Natural killer cell (primary cell): ENCODE measurements around the gene CLSTN2. TPM values are rescaled to one million over a fixed set of nuclear protein-coding genes. Genes with fewer than 3 reads are reported as not detected.

Source experiments
- ATAC-seq, 3 donors: fragments of 150-1000 bp in 2 of 3; fragments of 200-7000 bp in 1 of 3; cut with Tn5 transposase; 1 replicate in 1 of 3; 2 replicates in 2 of 3; pipeline ENCODE4 v1.10.0; 2021; ENCODE audit warnings: mild to moderate bottlenecking in 2 of 3, moderate library complexity in 2 of 3
- DNase-seq, 2 donors: peaks; one replicate each; pipeline versions ENCODE4 v3.0.0 to v3.0.0-alpha.2; 2013 to 2021; ENCODE audit warnings: mixed read lengths in 1 of 2
- H3K27ac ChIP-seq: one replicate; pipeline ENCODE4 v1.5.1; 2013; ENCODE audit warnings: mild to moderate bottlenecking, low read length
- H3K27me3 ChIP-seq: one replicate; pipeline ENCODE4 v1.6.1; 2013; ENCODE audit warnings: low read length; ENCODE audit not compliant: control insufficient read depth, insufficient read depth
- H3K36me3 ChIP-seq: one replicate; pipeline ENCODE4 v1.6.1; 2013; ENCODE audit warnings: low read length; ENCODE audit not compliant: control insufficient read depth, insufficient read depth
- H3K4me1 ChIP-seq: one replicate; pipeline ENCODE4 v1.6.1; 2013; ENCODE audit warnings: low read length; ENCODE audit not compliant: control insufficient read depth, insufficient read depth
- H3K4me3 ChIP-seq: one replicate; pipeline ENCODE4 v1.5.1; 2013; ENCODE audit warnings: low read length
- H3K9me3 ChIP-seq: one replicate; pipeline ENCODE4 v1.6.1; 2013; ENCODE audit warnings: low read length; ENCODE audit not compliant: control insufficient read depth, insufficient read depth
- H3K27ac Mint-ChIP-seq, 2 donors: one replicate each; pipeline ENCODE4 v1.8.0; 2022; ENCODE audit warnings: mild to moderate bottlenecking in 2 of 2, mixed read lengths in 2 of 2, moderate library complexity in 1 of 2
- H3K27me3 Mint-ChIP-seq, 2 donors: one replicate each; pipeline ENCODE4 v1.8.0; 2022; ENCODE audit warnings: low read depth in 2 of 2, mixed read lengths in 2 of 2
- H3K36me3 Mint-ChIP-seq: one replicate; pipeline ENCODE4 v1.8.0; 2022; ENCODE audit warnings: mixed read lengths
- H3K4me1 Mint-ChIP-seq, 2 donors: one replicate each; pipeline ENCODE4 v1.8.0; 2022; ENCODE audit warnings: mixed read lengths in 2 of 2
- H3K4me3 Mint-ChIP-seq: one replicate; pipeline ENCODE4 v1.8.0; 2022; ENCODE audit warnings: mild to moderate bottlenecking, moderate library complexity, mixed read lengths
- H3K9me3 Mint-ChIP-seq, 2 donors: one replicate each; pipeline ENCODE4 v1.8.0; 2022; ENCODE audit warnings: mixed read lengths in 2 of 2
- WGBS: methylation state at CpG from one replicate; pipeline ENCODE4 v1.1.7; 2013; ENCODE audit warnings: missing lambda C conversion rate; ENCODE audit not compliant: insufficient coverage; 5-methylcytosine and 5-hydroxymethylcytosine counted together
- intact Hi-C: fragments of 100-400 bp; cut with micrococcal nuclease; formaldehyde crosslinking; loops from one replicate; pipeline ENCODE4 v1.14.2; 2022
- total RNA-seq, 4 donors: library from RNA; stranded (reverse); fragments of 120-200 nt in 1 of 4; gene quantifications; one replicate each; pipeline versions ENCODE4 v1.2.3 to v1.2.4, GENCODE V29; 2013 to 2022
- TF ChIP-seq, protein P1 (sequence below): fragments of 200-600 bp; IDR thresholded peaks from one replicate; pipeline ENCODE4 v1.8.0; 2022; ENCODE audit warnings: antibody characterized with exemption

The CLSTN2 gene
- total RNA-seq, 3 donors from 2014 or later (not counting 1 experiment from before 2014, with no cell fraction given): 0.05 TPM; not detected in 2

DNA sequence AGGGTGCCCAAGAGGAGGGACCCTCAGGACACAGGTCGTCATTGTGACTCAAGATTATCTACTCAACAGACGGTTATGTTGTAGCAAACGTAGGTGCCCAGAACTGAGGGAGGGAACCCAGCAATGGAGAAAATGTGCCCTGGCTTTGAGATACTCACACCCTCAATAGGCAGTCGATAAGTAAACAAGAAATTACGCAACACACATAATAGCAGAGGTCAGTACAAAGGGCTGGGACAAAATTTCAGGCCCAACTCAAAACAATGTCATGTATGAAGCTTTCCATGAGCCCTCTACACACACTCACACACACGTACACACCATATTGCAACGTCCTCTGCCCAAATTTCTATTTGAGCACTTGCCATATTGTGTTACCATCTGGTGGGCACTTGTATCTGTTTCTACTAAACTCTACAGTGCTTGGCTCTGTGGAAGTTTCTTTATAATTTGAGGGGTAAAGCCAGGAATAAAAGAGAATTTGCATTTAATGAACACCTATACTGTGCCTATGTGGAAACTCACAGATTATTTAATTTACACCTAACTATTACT is 628.3 kb downstream of the CLSTN2 start:
- WGBS: 76% methylated on average over 7 of the region's 7 CpGs
- Mint-ChIP-seq H3K27ac (no peak overlapping the region), H3K36me3 (no peaks in the 10 kb centered on the region), H3K27me3 (peaks cover 7 to 18% of the 10 kb centered on the region in 2 donors), H3K4me3 (no peak overlapping the region), H3K9me3 (no peaks in the 10 kb centered on the region), H3K4me1 (no peaks in the 10 kb centered on the region)
- Histone ChIP-seq H3K4me1 (no peaks in the 10 kb centered on the region), H3K27me3 (no peaks in the 10 kb centered on the region), H3K27ac (no peak overlapping the region), H3K4me3 (no peak overlapping the region), H3K9me3 (no peaks in the 10 kb centered on the region), H3K36me3 (no peaks in the 10 kb centered on the region)
- TF ChIP-seq, protein P1, sequence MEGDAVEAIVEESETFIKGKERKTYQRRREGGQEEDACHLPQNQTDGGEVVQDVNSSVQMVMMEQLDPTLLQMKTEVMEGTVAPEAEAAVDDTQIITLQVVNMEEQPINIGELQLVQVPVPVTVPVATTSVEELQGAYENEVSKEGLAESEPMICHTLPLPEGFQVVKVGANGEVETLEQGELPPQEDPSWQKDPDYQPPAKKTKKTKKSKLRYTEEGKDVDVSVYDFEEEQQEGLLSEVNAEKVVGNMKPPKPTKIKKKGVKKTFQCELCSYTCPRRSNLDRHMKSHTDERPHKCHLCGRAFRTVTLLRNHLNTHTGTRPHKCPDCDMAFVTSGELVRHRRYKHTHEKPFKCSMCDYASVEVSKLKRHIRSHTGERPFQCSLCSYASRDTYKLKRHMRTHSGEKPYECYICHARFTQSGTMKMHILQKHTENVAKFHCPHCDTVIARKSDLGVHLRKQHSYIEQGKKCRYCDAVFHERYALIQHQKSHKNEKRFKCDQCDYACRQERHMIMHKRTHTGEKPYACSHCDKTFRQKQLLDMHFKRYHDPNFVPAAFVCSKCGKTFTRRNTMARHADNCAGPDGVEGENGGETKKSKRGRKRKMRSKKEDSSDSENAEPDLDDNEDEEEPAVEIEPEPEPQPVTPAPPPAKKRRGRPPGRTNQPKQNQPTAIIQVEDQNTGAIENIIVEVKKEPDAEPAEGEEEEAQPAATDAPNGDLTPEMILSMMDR: no peak
- DNase-seq (no peak), ATAC-seq (no peak)
- intact Hi-C loops: no loop called here

DNA sequence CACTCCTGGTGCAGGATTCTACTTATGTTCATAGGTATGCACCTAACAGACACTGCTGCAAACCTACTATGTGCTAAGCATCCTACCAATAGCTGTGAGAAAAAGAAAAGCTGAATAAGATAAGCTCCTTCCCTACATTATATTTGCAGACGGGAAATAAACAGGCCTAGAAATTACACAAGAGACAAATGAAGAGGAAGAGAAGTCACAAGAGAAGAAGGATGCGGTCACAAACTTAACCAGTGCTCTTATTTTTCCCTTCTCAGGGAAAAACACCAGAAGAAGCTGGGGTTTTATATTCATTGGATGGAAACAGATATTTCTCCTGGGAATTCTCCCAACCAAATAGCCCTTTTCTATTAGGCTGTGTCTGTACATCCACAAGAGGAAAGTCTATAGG is 633.1 kb downstream of the CLSTN2 start:
- Mint-ChIP-seq H3K27ac (no peak overlapping the region), H3K4me3 (no peak overlapping the region), H3K27me3 (peaks cover 3 to 7% of the 10 kb centered on the region in 2 donors), H3K36me3 (no peaks in the 10 kb centered on the region), H3K9me3 (no peaks in the 10 kb centered on the region), H3K4me1 (no peaks in the 10 kb centered on the region)
- no peaks in the 10 kb centered on the region for H3K36me3 ChIP-seq
- ATAC-seq (no peak), DNase-seq (no peak)
- no peak overlapping the region for H3K27ac ChIP-seq
- no peak overlapping the region for H3K4me3 ChIP-seq
- H3K4me1 ChIP-seq: no peaks in the 10 kb centered on the region
- no peaks in the 10 kb centered on the region for H3K27me3 ChIP-seq
- H3K9me3 ChIP-seq: no peaks in the 10 kb centered on the region
- intact Hi-C loops: no loop called here
- no CpG with 5 or more reads among the region's 2 CpGs for WGBS
- TF ChIP-seq, protein P1: no peak

DNA sequence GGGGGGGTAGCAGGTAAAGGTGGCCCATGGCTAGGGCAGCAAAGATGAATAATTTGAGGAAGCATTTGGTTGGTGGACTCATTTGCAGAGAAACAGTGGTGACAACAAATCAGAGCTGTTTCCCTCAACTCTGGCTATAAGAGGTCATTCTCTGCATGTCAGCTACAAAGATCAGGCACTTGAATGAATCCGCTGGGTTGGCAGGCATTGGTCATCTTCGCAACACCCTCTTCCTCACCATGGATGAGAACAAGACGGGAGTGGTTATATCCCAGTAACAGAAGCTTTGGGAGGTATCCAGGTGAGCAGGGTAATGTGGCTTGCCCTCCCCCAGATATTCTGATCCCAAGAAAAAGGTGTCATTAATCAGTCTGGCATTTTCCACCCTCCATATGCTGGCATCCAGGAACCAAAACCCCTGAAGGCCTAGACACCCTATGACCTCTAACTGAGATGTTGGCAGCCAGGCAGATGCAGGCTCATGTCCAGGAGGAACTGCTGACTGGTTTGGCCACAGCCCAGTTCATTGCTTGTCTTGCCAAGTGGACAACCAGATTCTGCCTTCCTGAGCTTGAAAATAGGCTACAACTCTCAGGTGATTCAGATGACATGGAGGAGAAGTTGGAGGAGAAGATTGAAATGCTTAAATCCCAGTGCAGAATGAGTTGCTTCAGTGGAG is 634.0 kb downstream of the CLSTN2 start:
- intact Hi-C loops: no loop called here
- WGBS: no CpG with 5 or more reads among the region's 3 CpGs
- Histone ChIP-seq H3K27ac (no peak overlapping the region), H3K4me3 (no peak overlapping the region), H3K27me3 (no peaks in the 10 kb centered on the region), H3K36me3 (no peaks in the 10 kb centered on the region), H3K4me1 (no peaks in the 10 kb centered on the region), H3K9me3 (no peaks in the 10 kb centered on the region)
- Mint-ChIP-seq H3K27ac (no peak overlapping the region), H3K27me3 (peaks cover 3 to 7% of the 10 kb centered on the region in 2 donors), H3K4me3 (no peak overlapping the region), H3K9me3 (no peaks in the 10 kb centered on the region), H3K36me3 (no peaks in the 10 kb centered on the region), H3K4me1 (no peaks in the 10 kb centered on the region)
- no peak for DNase-seq
- TF ChIP-seq, protein P1: no peak
- no peak for ATAC-seq

DNA sequence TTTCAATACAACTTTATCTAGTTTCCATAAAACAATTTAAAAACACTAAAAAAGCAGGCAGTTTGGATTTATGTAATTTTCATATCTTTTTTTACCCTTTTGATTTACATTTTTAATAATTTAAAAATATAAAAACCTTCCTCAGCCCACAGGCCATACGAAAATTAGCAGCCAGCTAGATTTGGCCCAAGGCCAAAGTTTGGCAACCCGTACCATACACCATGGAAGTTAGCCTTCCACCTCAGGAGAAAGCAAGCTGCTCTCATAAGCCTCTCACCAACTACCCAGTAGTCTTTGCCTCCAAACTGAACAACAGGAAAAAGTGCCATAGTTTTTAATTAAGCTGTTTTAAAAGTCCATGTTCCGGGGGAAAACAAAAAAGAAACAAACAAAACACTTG is 635.6 kb downstream of the CLSTN2 start:
- H3K27ac ChIP-seq: no peak overlapping the region
- H3K4me1 ChIP-seq: no peaks in the 10 kb centered on the region
- H3K4me3 ChIP-seq: no peak overlapping the region
- TF ChIP-seq, protein P1: no peak
- H3K27me3 ChIP-seq: no peaks in the 10 kb centered on the region
- ATAC-seq: no peak
- H3K36me3 ChIP-seq: no peaks in the 10 kb centered on the region
- Mint-ChIP-seq H3K4me3 (no peak overlapping the region), H3K27ac (no peak overlapping the region), H3K9me3 (no peaks in the 10 kb centered on the region), H3K4me1 (no peaks in the 10 kb centered on the region), H3K36me3 (no peaks in the 10 kb centered on the region), H3K27me3 (peaks cover 3 to 14% of the 10 kb centered on the region in 2 donors)
- intact Hi-C loops: no loop called here
- no peak for DNase-seq
- WGBS: 80% methylated on average over 3 of the region's 3 CpGs
- H3K9me3 ChIP-seq: no peaks in the 10 kb centered on the region
